ENCODE measurements around the gene CITED4.

GRCh38 chr1:40837601-40838000 is 24.6 kb downstream of the CITED4 start:
- TF ChIP-seq CTCF (conservative IDR thresholded peaks at IDR 0.05; ENCODE audit: low read length) (no peak), EZH2phosphoT487 (IDR thresholded peaks at IDR 0.05; ENCODE audit: borderline replicate concordance, low read depth, low read length) (no peak)
